HCT116 (cell line): ENCODE data around the gene GRHPR. TPM values are rescaled to one million over a fixed set of nuclear protein-coding genes. Genes with fewer than 3 reads are reported as not detected.

Experiments
- ATAC-seq: fragments of 200-7000 bp; cut with Tn5 transposase; 2 replicates; pipeline ENCODE4 v1.9.1; 2020; ENCODE audit warnings: mild to moderate bottlenecking, moderate library complexity
- BruUV-seq: library from RNA; stranded (reverse); fragments of 400-500 nt; replicated peaks from 2 replicates; lab custom pipeline; 2021; lab: Mats Ljungman, UMichigan
- CTCF ChIA-PET: fragments of 300-600 bp; sonication (Branson Sonifier 250); formaldehyde crosslinking; loops from one replicate; lab custom pipeline; 2021; ENCODE audit warnings: antibody characterized with exemption; lab: Charles Lee
- POLR2A ChIA-PET: fragments of 300-600, 350-600 bp; sonication (Branson Sonifier 250); formaldehyde crosslinking; loops from one replicate; lab custom pipeline; 2021; ENCODE audit warnings: antibody characterized with exemption; lab: Charles Lee
- RAD21 ChIA-PET, 2 experiments: fragments of 300-600 bp; sonication (Branson Sonifier 250); formaldehyde crosslinking; loops; one replicate each; lab custom pipeline; 2023; ENCODE audit warnings: low total read pairs in 2 of 2; ENCODE audit not compliant: uncharacterized antibody in 2 of 2, unreplicated experiment in 2 of 2, low non-redundant PET in 1 of 2; lab: Charles Lee
- DNase-seq: peaks from one replicate; pipeline ENCODE4 v3.0.0-alpha.2; 2010; ENCODE audit warnings: low read depth, low spot score
- H2AFZ ChIP-seq: fragments of 200-600 bp; shearing (Covaris generic), sonication (generic); 2 replicates; pipeline ENCODE4 v1.6.1; 2017; ENCODE audit warnings: low read depth, mixed run types, mixed read lengths, antibody characterized with exemption, low read length; ENCODE audit not compliant: poor library complexity, severe bottlenecking
- H3K27ac ChIP-seq: 2 replicates; pipeline ENCODE4 v1.5.1; 2012; ENCODE audit warnings: low read depth, low read length
- H3K27me3 ChIP-seq: fragments of 200-600 bp; sonication (generic); 2 replicates; pipeline ENCODE4 v1.6.1; 2016; ENCODE audit warnings: mixed run types, low read length, mixed read lengths; ENCODE audit not compliant: insufficient read depth
- H3K36me3 ChIP-seq, 2 experiments: fragments of 200-500 bp in 1 of 2; fragments of 200-600 bp in 1 of 2; sonication (Bioruptor generic) in 1 of 2; sonication (generic) in 1 of 2; 2 replicates each; pipeline versions ENCODE4 v1.5.1 to v1.6.1; 2014 to 2016; ENCODE audit warnings: low read length in 2 of 2, inconsistent platforms in 1 of 2, mixed read lengths in 1 of 2, mixed run types in 1 of 2; ENCODE audit not compliant: insufficient read depth in 2 of 2, control insufficient read depth in 1 of 2
- H3K4me1 ChIP-seq, 2 experiments: fragments of 200-600 bp in 1 of 2; sonication (generic) in 1 of 2; 2 replicates each; pipeline versions ENCODE4 v1.5.1 to v1.6.1; 2012 to 2017; ENCODE audit warnings: low read length in 2 of 2, inconsistent platforms in 1 of 2, mild to moderate bottlenecking in 1 of 2, mixed read lengths in 1 of 2, mixed run types in 1 of 2, moderate library complexity in 1 of 2; ENCODE audit not compliant: insufficient read depth in 2 of 2, control insufficient read depth in 1 of 2
- H3K4me2 ChIP-seq: fragments of 200-600 bp; sonication (generic); 2 replicates; pipeline ENCODE4 v1.6.1; 2017; ENCODE audit warnings: mixed run types, low read length, mixed read lengths
- H3K4me3 ChIP-seq, 2 experiments: fragments of 200-600 bp in 1 of 2; sonication (generic) in 1 of 2; replicated peaks in 1 of 2; 2 replicates each; pipeline ENCODE4 v1.5.1; 2011 to 2016; ENCODE audit warnings: low read length in 2 of 2, control low read depth in 1 of 2, low read depth in 1 of 2, mild to moderate bottlenecking in 1 of 2, mixed read lengths in 1 of 2, mixed run types in 1 of 2
- H3K79me2 ChIP-seq: fragments of 200-600 bp; sonication (generic); 2 replicates; pipeline ENCODE4 v1.6.1; 2017; ENCODE audit warnings: mild to moderate bottlenecking, mixed run types, low read length, moderate library complexity, mixed read lengths; ENCODE audit not compliant: insufficient read depth
- H3K9ac ChIP-seq: fragments of 200-600 bp; sonication (generic); 2 replicates; pipeline ENCODE4 v1.6.1; 2016; ENCODE audit warnings: low read length, mixed read lengths
- H3K9me2 ChIP-seq: fragments of 200-600 bp; sonication (generic), shearing (Covaris generic); 2 replicates; pipeline ENCODE4 v1.6.1; 2017; ENCODE audit warnings: mixed run types, mild to moderate bottlenecking, moderate library complexity; ENCODE audit not compliant: insufficient read depth
- H3K9me3 ChIP-seq, 2 experiments: fragments of 200-500 bp in 1 of 2; fragments of 200-600 bp in 1 of 2; sonication (Bioruptor generic) in 1 of 2; sonication (generic) in 1 of 2; 2 replicates each; pipeline ENCODE4 v1.6.1; 2014 to 2017; ENCODE audit warnings: low read length in 2 of 2, mixed read lengths in 2 of 2, inconsistent platforms in 1 of 2, low read depth in 1 of 2, mild to moderate bottlenecking in 1 of 2, mixed run types in 1 of 2, moderate library complexity in 1 of 2; ENCODE audit not compliant: control insufficient read depth in 1 of 2, insufficient read depth in 1 of 2
- H4K20me1 ChIP-seq: fragments of 200-600 bp; sonication (generic), shearing (Covaris generic); 2 replicates; pipeline ENCODE4 v1.6.1; 2017; ENCODE audit warnings: mixed run types, mild to moderate bottlenecking, moderate library complexity; ENCODE audit not compliant: insufficient read depth
- ATF3 ChIP-seq: IDR thresholded peaks from 2 replicates; pipeline ENCODE4 v1.6.1; 2012
- CBX3 ChIP-seq: IDR thresholded peaks from 2 replicates; pipeline ENCODE4 v1.6.1; 2012; ENCODE audit warnings: low read depth
- CTCF ChIP-seq, 3 experiments: fragments of 200-600 bp in 1 of 3; sonication (generic) in 1 of 3; IDR thresholded peaks in 2 of 3; conservative IDR thresholded peaks in 1 of 3; 2 replicates each; pipeline ENCODE4 v1.5.1; 2012 to 2017; ENCODE audit warnings: low read depth in 2 of 3, low read length in 2 of 3, antibody characterized with exemption in 1 of 3, borderline replicate concordance in 1 of 3, control low read depth in 1 of 3, mild to moderate bottlenecking in 1 of 3, mixed read lengths in 1 of 3, mixed run types in 1 of 3, moderate library complexity in 1 of 3; ENCODE audit not compliant: insufficient read depth in 1 of 3
- EGR1 ChIP-seq: IDR thresholded peaks from 2 replicates; pipeline ENCODE4 v1.6.1; 2012; ENCODE audit warnings: low read depth
- EZH2 ChIP-seq: fragments of 200-600 bp; sonication (generic); IDR thresholded peaks from 2 replicates; pipeline ENCODE4 v1.6.1; 2017; ENCODE audit warnings: antibody characterized with exemption, mixed run types
- FOSL1 ChIP-seq: IDR thresholded peaks from 2 replicates; pipeline ENCODE4 v1.6.1; 2012; ENCODE audit warnings: low read depth
- JUND ChIP-seq: IDR thresholded peaks from 2 replicates; pipeline ENCODE4 v1.6.1; 2012
- MAX ChIP-seq: IDR thresholded peaks from 2 replicates; pipeline ENCODE4 v1.6.1; 2012
- POLR2A ChIP-seq: IDR thresholded peaks from 2 replicates; pipeline ENCODE4 v1.7.0; 2011; ENCODE audit warnings: borderline replicate concordance; ENCODE audit not compliant: insufficient read depth, insufficient read length; ENCODE audit errors: extremely low read depth
- SIN3A ChIP-seq: IDR thresholded peaks from 2 replicates; pipeline ENCODE4 v1.6.1; 2012; ENCODE audit warnings: low read depth
- TCF7L2 ChIP-seq: IDR thresholded peaks from 2 replicates; pipeline ENCODE4 v1.7.0; 2011; ENCODE audit warnings: borderline replicate concordance, inconsistent platforms; ENCODE audit not compliant: insufficient read depth, insufficient read length; ENCODE audit errors: extremely low read depth
- YY1 ChIP-seq: IDR thresholded peaks from 2 replicates; pipeline ENCODE4 v1.6.1; 2011; ENCODE audit warnings: low read length, low read depth, moderate library complexity, mild to moderate bottlenecking; ENCODE audit not compliant: insufficient replicate concordance; ENCODE audit errors: extremely low read depth
- ZBTB33 ChIP-seq: IDR thresholded peaks from 2 replicates; pipeline ENCODE4 v1.6.1; 2011; ENCODE audit warnings: mild to moderate bottlenecking, low read length, moderate library complexity; ENCODE audit not compliant: insufficient replicate concordance; ENCODE audit errors: extremely low read depth
- ZFX ChIP-seq: fragments of 450-650 bp; IDR thresholded peaks from 2 replicates; pipeline ENCODE4 v1.6.1; 2017
- ZNF274 ChIP-seq: fragments of 200-500 bp; sonication (Bioruptor generic); IDR thresholded peaks from 2 replicates; pipeline ENCODE4 v1.6.1; 2014; ENCODE audit warnings: mild to moderate bottlenecking, low read depth, low read length, inconsistent platforms
- intact Hi-C: fragments of 100-400 bp; cut with micrococcal nuclease; formaldehyde crosslinking; loops from 2 replicates; pipeline ENCODE4 v1.10.0; 2022
- total RNA-seq: library from RNA; stranded (reverse); gene quantifications from one replicate; pipeline ENCODE4 v1.2.1, GENCODE V29; 2021; ENCODE audit not compliant: unreplicated experiment

The GRHPR gene
- total RNA-seq, 1 experiment from 2014 or later: 106 TPM

GRCh38 chr9:37412431-37413151, 9.9 kb upstream of the GRHPR start:
- Histone ChIP-seq H3K79me2 (no peaks in the 10 kb centered on the region), H3K9me2 (no peaks in the 10 kb centered on the region), H3K36me3 (no peaks in the 10 kb centered on the region), H3K9me3 (no peaks in the 10 kb centered on the region), H4K20me1 (no peaks in the 10 kb centered on the region), H3K4me1 (peaks cover 0 to 25% of the 10 kb centered on the region in 2 experiments; a peak in 2 of 4 replicates), H3K9ac (no peak overlapping the region)
- DNase-seq (no peak), ATAC-seq (no peak)
- intact Hi-C loops: no loop called here
- POLR2A ChIA-PET: no interaction called here
- no TSS peak for BruUV-seq
- RAD21 ChIA-PET: no interaction called here
- CTCF ChIA-PET: interaction anchor here (2.3 kb wide), 1 partner anchor 416 kb away, joined by 35 read pairs; no protein-coding TSS in a partner anchor
- TF ChIP-seq EZH2: no peak
- no peak for TF ChIP-seq EGR1
- no peak for TF ChIP-seq YY1
- TF ChIP-seq ZNF274: no peak
- TF ChIP-seq CBX3: no peak
- TF ChIP-seq FOSL1: no peak
- no peak for TF ChIP-seq TCF7L2
- no peak for TF ChIP-seq SIN3A
- no peak for TF ChIP-seq POLR2A
- TF ChIP-seq ZBTB33: no peak
- TF ChIP-seq CTCF (IDR thresholded peaks at IDR 0.05 in 2 of 3, conservative IDR thresholded peaks at IDR 0.05 in 1 of 3; ENCODE audit: borderline replicate concordance in 1 of 3, insufficient read depth in 1 of 3, low read depth in 2 of 3, low read length in 2 of 3): no peak
- no peak for TF ChIP-seq ZFX
- TF ChIP-seq JUND: no peak
- no peak for TF ChIP-seq MAX
- TF ChIP-seq ATF3: no peak
- TF ChIP-seq, all 23 proteins: peak for 0
- H3K4me2 ChIP-seq: no peak overlapping the region
- H3K27me3 ChIP-seq: no peaks in the 10 kb centered on the region
- H3K4me3 ChIP-seq: no peak overlapping the region
- H3K27ac ChIP-seq: no peak overlapping the region
- H2AFZ ChIP-seq: no peak overlapping the region
